Stimulated activated CD8-positive, alpha-beta memory T cell treated with anti-CD3 and anti-CD28 coated beads, Interleukin-15, amount 100 ng/mL, for 24 hours (primary cell): ENCODE data around the gene TTPAL.

Experiments
- DNase-seq: peaks from one replicate; pipeline ENCODE4 v3.0.0-alpha.2; 2020; ENCODE audit warnings: low read depth

The TTPAL gene

GRCh38 chr20:44439318-44439717 lies 36.4 kb upstream of the TTPAL start:
- no peak for DNase-seq

GRCh38 chr20:44442298-44443070 lies 33.2 kb upstream of the TTPAL start:
- DNase-seq, result no peak

- DNase-seq, result no peak
These were observed 29.6 kb upstream of the TTPAL start for GRCh38 chr20:44445742-44446710.

- no peak for DNase-seq
These were observed 27.8 kb upstream of the TTPAL start for GRCh38 chr20:44447827-44448419.

GRCh38 chr20:44448753-44449546 lies 26.7 kb upstream of the TTPAL start:
- no peak for DNase-seq

- no peak for DNase-seq
These were observed 25.8 kb upstream of the TTPAL start for GRCh38 chr20:44449864-44450263.

- no peak for DNase-seq
These were observed 25.3 kb upstream of the TTPAL start for GRCh38 chr20:44450281-44450889.

GRCh38 chr20:44450903-44451450 lies 24.7 kb upstream of the TTPAL start:
- no peak for DNase-seq

- DNase-seq, result no peak
These were observed 21.2 kb upstream of the TTPAL start for GRCh38 chr20:44454306-44454963.

- DNase-seq, result no peak
These were observed 20.5 kb upstream of the TTPAL start for GRCh38 chr20:44455126-44455525.

- DNase-seq, result no peak
These were observed 19.1 kb upstream of the TTPAL start for GRCh38 chr20:44456611-44457010.

GRCh38 chr20:44457016-44457415 lies 18.7 kb upstream of the TTPAL start:
- DNase-seq, result no peak

- no peak for DNase-seq
These were observed 16.4 kb upstream of the TTPAL start for GRCh38 chr20:44459271-44459670.

- no peak for DNase-seq
These were observed 14.9 kb upstream of the TTPAL start for GRCh38 chr20:44460795-44461141.

GRCh38 chr20:44461142-44461802 lies 14.4 kb upstream of the TTPAL start:
- DNase-seq, result no peak

- DNase-seq, result no peak
These were observed 13.9 kb upstream of the TTPAL start for GRCh38 chr20:44461803-44462174.

- no peak for DNase-seq
These were observed 12.2 kb upstream of the TTPAL start for GRCh38 chr20:44463466-44463865.

- no peak for DNase-seq
These were observed 11.2 kb upstream of the TTPAL start for GRCh38 chr20:44464514-44464913.

GRCh38 chr20:44465001-44465560 lies 10.6 kb upstream of the TTPAL start:
- DNase-seq, result no peak
